ENCODE data around the gene AKT1S1.

DNA sequence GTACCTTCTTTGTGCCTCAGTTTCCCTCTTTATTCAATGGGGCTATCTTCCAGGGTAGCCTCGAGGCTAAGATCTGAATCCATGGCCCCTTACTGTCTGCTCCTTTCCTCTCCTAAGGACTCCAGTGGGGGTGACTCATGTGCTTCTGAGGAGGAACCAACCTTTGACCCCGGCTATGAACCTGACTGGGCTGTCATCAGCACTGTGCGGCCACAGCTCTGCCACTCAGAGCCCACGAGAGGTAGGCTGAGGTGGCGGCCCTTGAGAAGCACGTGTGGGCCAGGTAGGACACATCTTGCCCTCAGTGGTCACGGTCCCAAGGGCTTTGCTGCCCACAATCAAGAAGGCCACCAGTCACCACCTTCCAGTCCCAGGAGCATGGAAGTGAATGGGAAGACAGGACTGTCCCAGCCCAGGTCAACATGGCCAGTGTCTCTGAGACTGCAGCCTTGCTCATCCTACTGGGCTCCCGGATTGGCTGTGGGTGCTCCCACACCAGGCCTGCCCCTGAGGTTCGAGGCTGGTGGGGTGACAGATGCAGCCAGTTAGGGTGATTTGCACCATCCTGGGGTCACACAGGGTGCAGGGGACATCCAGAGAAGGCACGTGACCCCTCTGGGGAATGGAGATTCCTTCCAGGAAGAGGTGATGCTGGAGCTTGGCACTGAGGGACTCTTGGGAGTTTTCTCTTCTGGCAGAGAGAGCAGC, 3.2 kb upstream of the AKT1S1 start:
- TF ChIP-seq BHLHE40 (IDR thresholded peaks at IDR 0.05; ENCODE audit: borderline replicate concordance) (no peak), SUZ12 (IDR thresholded peaks at IDR 0.05) (no peak), ZNF384 (IDR thresholded peaks at IDR 0.05) (no peak), FOXM1 (IDR thresholded peaks at IDR 0.05; ENCODE audit: borderline replicate concordance) (no peak), TARDBP (IDR thresholded peaks at IDR 0.05) (no peak), L3MBTL2 (conservative IDR thresholded peaks at IDR 0.05) (no peak), FOXA1 (IDR thresholded peaks at IDR 0.05) (no peak), SP1 (IDR thresholded peaks at IDR 0.05) (no peak), ARNT (IDR thresholded peaks at IDR 0.05) (no peak), FOXK2 (IDR thresholded peaks at IDR 0.05) (no peak)

Data from HEK293T (cell line).